Suprapubic skin (tissue), 4 donors: ENCODE data around the gene SRXN1.

Experiments
- CTCF ChIP-seq, 2 donors: fragments of 200-600 bp in 1 of 2; fragments of 450-650 bp in 1 of 2; sonication (generic) in 1 of 2; IDR thresholded peaks; one replicate each; pipeline ENCODE4 v1.5.1; 2016 to 2019; ENCODE audit warnings: antibody characterized with exemption in 2 of 2, mild to moderate bottlenecking in 1 of 2, moderate library complexity in 1 of 2
- EP300 ChIP-seq: sonication (generic); formaldehyde crosslinking; IDR thresholded peaks from one replicate; pipeline ENCODE4 v1.6.1; 2017; ENCODE audit warnings: antibody characterized with exemption
- POLR2A ChIP-seq, 2 donors: fragments of 450-650 bp; IDR thresholded peaks; one replicate each; pipeline ENCODE4 v1.6.1; 2017; ENCODE audit warnings: antibody characterized with exemption in 2 of 2, mild to moderate bottlenecking in 2 of 2, moderate library complexity in 2 of 2
- POLR2AphosphoS5 ChIP-seq, 3 donors: sonication (generic); formaldehyde crosslinking; IDR thresholded peaks; one replicate each; pipeline ENCODE4 v1.6.1; 2017; ENCODE audit warnings: antibody characterized with exemption in 3 of 3

- TF ChIP-seq POLR2AphosphoS5 (IDR thresholded peaks at IDR 0.05): no peak
- no peak for TF ChIP-seq POLR2A (IDR thresholded peaks at IDR 0.05)
- TF ChIP-seq CTCF (IDR thresholded peaks at IDR 0.05): no peak
- TF ChIP-seq EP300: no peak
These were observed 31.8 kb downstream of the SRXN1 start for GRCh38 chr20:621125-621756.
